OCI-LY1 (cell line): ENCODE data around the gene RFX6.

Experiments used
- H2AFZ ChIP-seq: fragments of 200-600 bp; sonication (generic), shearing (Covaris generic); 2 replicates; pipeline ENCODE4 v1.6.0; 2014; ENCODE audit warnings: antibody characterized with exemption, mild to moderate bottlenecking, low read length
- H3F3A ChIP-seq: fragments of 200-600 bp; sonication (generic), shearing (Covaris generic); 2 replicates; pipeline ENCODE4 v1.6.0; 2014; ENCODE audit warnings: mild to moderate bottlenecking, antibody characterized with exemption, low read length, moderate library complexity; ENCODE audit not compliant: insufficient read depth
- H3K27ac ChIP-seq: fragments of 200-600 bp; sonication (generic); 2 replicates; pipeline ENCODE4 v1.5.1; 2014; ENCODE audit warnings: low read length, mixed run types, mild to moderate bottlenecking, low read depth; ENCODE audit not compliant: poor library complexity, severe bottlenecking
- H3K27me3 ChIP-seq: fragments of 200-600 bp; sonication (generic); 2 replicates; pipeline ENCODE4 v1.6.0; 2014; ENCODE audit warnings: antibody characterized with exemption, mild to moderate bottlenecking, low read length, moderate library complexity; ENCODE audit not compliant: insufficient read depth
- H3K36me3 ChIP-seq: fragments of 200-600 bp; sonication (generic); 2 replicates; pipeline ENCODE4 v1.6.1; 2014; ENCODE audit warnings: mild to moderate bottlenecking, antibody characterized with exemption, low read length, moderate library complexity, mixed read lengths; ENCODE audit not compliant: insufficient read depth
- H3K4me1 ChIP-seq: fragments of 200-600 bp; sonication (generic); 2 replicates; pipeline ENCODE4 v1.5.1; 2014; ENCODE audit warnings: mild to moderate bottlenecking, low read length, moderate library complexity; ENCODE audit not compliant: insufficient read depth, severe bottlenecking
- H3K4me2 ChIP-seq: fragments of 200-600 bp; sonication (generic), shearing (Covaris generic); 2 replicates; pipeline ENCODE4 v1.6.1; 2014; ENCODE audit warnings: low read length
- H3K4me3 ChIP-seq: fragments of 200-600 bp; sonication (generic); 2 replicates; pipeline ENCODE4 v1.5.1; 2014; ENCODE audit warnings: low read length, low read depth, mild to moderate bottlenecking, mixed read lengths; ENCODE audit not compliant: poor library complexity, severe bottlenecking
- H3K79me2 ChIP-seq: fragments of 200-600 bp; shearing (Covaris generic); 2 replicates; pipeline ENCODE4 v1.6.1; 2016; ENCODE audit warnings: mixed run types, low read length, mixed read lengths; ENCODE audit not compliant: insufficient read depth
- H3K9ac ChIP-seq: fragments of 200-600 bp; sonication (generic), shearing (Covaris generic); 2 replicates; pipeline ENCODE4 v1.6.1; 2014; ENCODE audit warnings: mild to moderate bottlenecking, low read length, mixed read lengths
- H3K9me2 ChIP-seq: fragments of 200-600 bp; sonication (generic), shearing (Covaris generic); 2 replicates; pipeline ENCODE4 v1.6.1; 2014; ENCODE audit warnings: low read depth, mild to moderate bottlenecking, low read length, mixed read lengths
- H3K9me3 ChIP-seq: fragments of 200-600 bp; shearing (Covaris generic); 2 replicates; pipeline ENCODE4 v1.6.1; 2014; ENCODE audit warnings: low read length, mixed read lengths
- H4K20me1 ChIP-seq: fragments of 200-600 bp; sonication (generic), shearing (Covaris generic); 2 replicates; pipeline ENCODE4 v1.6.0; 2016; ENCODE audit warnings: mild to moderate bottlenecking, low read length; ENCODE audit not compliant: insufficient read depth
- EZH2 ChIP-seq: fragments of 200-600 bp; sonication (generic), shearing (Covaris generic); IDR thresholded peaks from 2 replicates; pipeline ENCODE4 v1.8.0; 2017; ENCODE audit warnings: borderline replicate concordance, mixed run types, mild to moderate bottlenecking, antibody characterized with exemption, low read length, moderate library complexity, mixed read lengths
- TF ChIP-seq, protein P1 (sequence below): fragments of 200-600 bp; sonication (generic), shearing (Covaris generic); IDR thresholded peaks from 2 replicates; pipeline ENCODE4 v1.5.1; 2017; ENCODE audit warnings: mild to moderate bottlenecking, antibody characterized with exemption, low read length, moderate library complexity, mixed read lengths

Gene RFX6

DNA sequence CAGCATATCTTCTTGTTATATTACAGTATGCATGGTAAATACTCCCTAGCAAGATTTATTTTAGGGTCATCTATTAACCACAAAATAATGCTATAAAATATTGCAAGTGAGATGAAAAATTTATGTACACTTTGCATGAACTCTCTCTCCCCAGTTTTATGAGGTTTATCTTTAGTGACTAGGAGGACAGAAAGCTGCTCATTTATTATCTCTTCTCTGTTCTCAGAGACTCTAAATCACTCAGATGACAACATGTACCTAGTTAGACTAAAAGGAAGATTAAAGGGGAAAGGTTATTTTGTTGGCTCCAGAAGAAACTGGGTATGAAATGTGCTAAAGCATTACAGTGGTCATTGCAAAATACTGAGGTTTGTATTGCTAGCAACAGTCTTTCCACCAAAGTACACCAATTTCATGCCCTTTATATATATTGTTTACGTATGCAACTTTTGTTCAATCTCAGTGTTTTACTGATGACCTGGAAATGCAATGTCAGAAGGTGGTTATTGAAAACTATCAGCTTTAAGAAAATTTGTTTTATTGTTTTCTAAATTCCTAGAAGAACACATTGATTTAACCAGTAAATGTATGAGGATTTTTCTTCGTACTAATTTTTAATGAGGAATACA, 11.8 kb downstream of the RFX6 start:
- Histone ChIP-seq H3K9ac (no peak overlapping the region), H3F3A (no peaks in the 10 kb centered on the region), H3K36me3 (no peaks in the 10 kb centered on the region), H3K27me3 (no peaks in the 10 kb centered on the region), H3K79me2 (no peaks in the 10 kb centered on the region), H3K9me3 (no peaks in the 10 kb centered on the region), H3K9me2 (no peaks in the 10 kb centered on the region), H3K27ac (no peak overlapping the region), H4K20me1 (no peaks in the 10 kb centered on the region), H3K4me3 (no peak overlapping the region), H3K4me2 (no peak overlapping the region), H2AFZ (no peak overlapping the region), H3K4me1 (no peaks in the 10 kb centered on the region)
- TF ChIP-seq, protein P1, sequence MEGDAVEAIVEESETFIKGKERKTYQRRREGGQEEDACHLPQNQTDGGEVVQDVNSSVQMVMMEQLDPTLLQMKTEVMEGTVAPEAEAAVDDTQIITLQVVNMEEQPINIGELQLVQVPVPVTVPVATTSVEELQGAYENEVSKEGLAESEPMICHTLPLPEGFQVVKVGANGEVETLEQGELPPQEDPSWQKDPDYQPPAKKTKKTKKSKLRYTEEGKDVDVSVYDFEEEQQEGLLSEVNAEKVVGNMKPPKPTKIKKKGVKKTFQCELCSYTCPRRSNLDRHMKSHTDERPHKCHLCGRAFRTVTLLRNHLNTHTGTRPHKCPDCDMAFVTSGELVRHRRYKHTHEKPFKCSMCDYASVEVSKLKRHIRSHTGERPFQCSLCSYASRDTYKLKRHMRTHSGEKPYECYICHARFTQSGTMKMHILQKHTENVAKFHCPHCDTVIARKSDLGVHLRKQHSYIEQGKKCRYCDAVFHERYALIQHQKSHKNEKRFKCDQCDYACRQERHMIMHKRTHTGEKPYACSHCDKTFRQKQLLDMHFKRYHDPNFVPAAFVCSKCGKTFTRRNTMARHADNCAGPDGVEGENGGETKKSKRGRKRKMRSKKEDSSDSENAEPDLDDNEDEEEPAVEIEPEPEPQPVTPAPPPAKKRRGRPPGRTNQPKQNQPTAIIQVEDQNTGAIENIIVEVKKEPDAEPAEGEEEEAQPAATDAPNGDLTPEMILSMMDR, result no peak
- TF ChIP-seq EZH2, result no peak

- no peak for TF ChIP-seq EZH2
- TF ChIP-seq, protein P1, result no peak
- no peaks in the 10 kb centered on the region for H3K27me3 ChIP-seq
- H2AFZ ChIP-seq, result no peak overlapping the region
- no peak overlapping the region for H3K4me2 ChIP-seq
- H3K4me1 ChIP-seq, result no peaks in the 10 kb centered on the region
- H3K4me3 ChIP-seq, result no peak overlapping the region
- H3K27ac ChIP-seq, result no peak overlapping the region
- H3F3A ChIP-seq, result no peaks in the 10 kb centered on the region
- H3K79me2 ChIP-seq, result no peaks in the 10 kb centered on the region
- H3K9ac ChIP-seq, result no peak overlapping the region
- H3K9me2 ChIP-seq, result no peaks in the 10 kb centered on the region
- H3K36me3 ChIP-seq, result no peaks in the 10 kb centered on the region
- H3K9me3 ChIP-seq, result no peaks in the 10 kb centered on the region
- no peaks in the 10 kb centered on the region for H4K20me1 ChIP-seq
Observed at GRCh38 chr6:116894669-116895068, 17.6 kb downstream of the RFX6 start.

DNA sequence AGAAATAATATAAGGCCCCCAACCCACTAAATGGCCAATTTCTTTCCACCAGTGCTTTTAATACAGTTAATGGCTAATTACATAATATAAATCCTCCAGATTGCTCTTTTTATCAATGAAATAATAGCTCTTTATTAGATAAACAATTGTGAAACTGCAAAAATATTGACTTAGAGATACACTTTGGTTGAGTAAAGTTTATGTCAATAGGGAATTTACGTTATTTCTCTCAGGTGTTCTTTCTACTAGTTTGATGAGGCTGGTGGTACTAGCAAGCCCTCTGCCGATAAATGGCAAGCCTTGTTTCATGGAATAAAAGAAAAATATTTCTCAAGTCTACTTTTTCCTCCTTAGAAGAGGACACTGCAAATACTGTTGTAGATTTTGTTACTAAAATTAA, 18.9 kb downstream of the RFX6 start:
- Histone ChIP-seq H3K27ac (no peak overlapping the region), H3K4me3 (no peak overlapping the region), H2AFZ (no peak overlapping the region), H3K9ac (no peak overlapping the region), H3F3A (no peaks in the 10 kb centered on the region), H3K4me1 (no peaks in the 10 kb centered on the region), H3K9me3 (no peaks in the 10 kb centered on the region), H3K79me2 (no peaks in the 10 kb centered on the region), H3K9me2 (no peaks in the 10 kb centered on the region), H3K4me2 (no peak overlapping the region), H3K27me3 (no peaks in the 10 kb centered on the region), H4K20me1 (no peaks in the 10 kb centered on the region), H3K36me3 (no peaks in the 10 kb centered on the region)
- TF ChIP-seq, protein P1, result no peak
- no peak for TF ChIP-seq EZH2
